CD4-positive, alpha-beta T cell treated with Interleukin-17A for 1 hour (primary cell): ENCODE measurements around the gene TFF1.

Experiments used
- DNase-seq: peaks from one replicate; pipeline ENCODE4 v3.0.0-alpha.2; 2020

TFF1 gene

GRCh38 chr21:42397746-42398394 is 31.5 kb upstream of the TFF1 start:
- DNase-seq: no peak

- DNase-seq: no peak
Measured at GRCh38 chr21:42396799-42397745, 30.7 kb upstream of the TFF1 start.

GRCh38 chr21:42395905-42396651 is 29.7 kb upstream of the TFF1 start, which contains the start of gene TMPRSS3:
TMPRSS3 (minus strand) TSS chr21:42396052; CDS start chr21:42395417, 635 bp downstream.
- no peak for DNase-seq

GRCh38 chr21:42395302-42395701 is 29.0 kb upstream of the TFF1 start:
- no peak for DNase-seq

- DNase-seq: no peak
Measured at GRCh38 chr21:42393443-42393950, 27.2 kb upstream of the TFF1 start.

DNA sequence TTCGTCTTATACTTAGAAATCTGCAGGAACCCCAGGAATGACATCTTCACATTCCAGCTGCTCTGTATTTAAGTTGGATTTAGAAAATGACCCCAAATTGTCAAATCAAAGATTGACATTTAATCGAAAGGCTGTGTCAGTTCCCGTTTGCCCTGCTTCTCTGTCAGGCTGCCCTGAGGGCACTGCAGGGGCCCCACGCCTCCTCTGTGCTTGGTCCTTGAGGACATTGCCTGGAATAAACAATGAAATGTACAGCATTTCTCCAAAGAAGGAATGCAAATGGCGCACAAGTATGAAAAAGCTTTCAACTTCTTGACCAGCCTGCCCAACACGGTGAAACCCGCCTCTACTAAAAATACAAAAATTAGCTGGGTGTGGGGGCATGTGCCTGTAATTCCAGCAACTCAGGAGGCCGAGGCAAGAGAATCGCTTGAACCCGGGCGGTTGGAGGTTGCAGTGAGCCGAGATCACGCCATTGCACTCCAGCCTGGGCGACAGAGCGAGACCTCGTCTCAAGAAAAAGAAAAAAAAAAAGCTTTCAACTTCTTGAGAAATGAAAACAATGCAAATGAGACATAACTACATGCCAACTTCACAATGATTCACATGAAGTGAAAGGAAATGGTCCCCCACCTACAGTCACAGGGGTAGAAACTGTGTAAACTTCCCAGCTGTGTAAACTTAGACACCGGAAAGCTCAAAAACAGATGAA is 26.6 kb upstream of the TFF1 start:
- DNase-seq: peak; percentile 31

DNA sequence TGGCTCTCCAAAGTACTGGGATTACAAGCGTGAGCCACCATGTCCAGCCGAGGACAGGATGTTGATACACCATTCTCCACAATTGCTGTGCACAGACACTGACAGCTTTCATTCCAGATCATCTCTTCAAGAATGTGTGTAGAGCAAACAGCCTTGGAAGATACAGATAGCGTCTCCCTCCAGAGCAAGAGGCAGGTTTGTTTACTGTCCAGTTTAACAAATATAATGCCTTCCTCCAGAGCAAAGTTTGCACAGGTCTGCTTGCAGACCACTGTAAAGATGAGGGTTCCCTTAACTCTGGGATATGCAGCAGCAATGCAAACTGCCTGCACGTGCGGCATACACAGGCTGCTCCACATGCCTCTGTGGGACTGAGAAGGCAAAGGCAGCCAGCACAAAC is 25.0 kb upstream of the TFF1 start:
- no peak for DNase-seq

GRCh38 chr21:42390696-42391095 is 24.4 kb upstream of the TFF1 start:
- DNase-seq: no peak

GRCh38 chr21:42390193-42390592 is 23.9 kb upstream of the TFF1 start:
- DNase-seq: no peak

DNA sequence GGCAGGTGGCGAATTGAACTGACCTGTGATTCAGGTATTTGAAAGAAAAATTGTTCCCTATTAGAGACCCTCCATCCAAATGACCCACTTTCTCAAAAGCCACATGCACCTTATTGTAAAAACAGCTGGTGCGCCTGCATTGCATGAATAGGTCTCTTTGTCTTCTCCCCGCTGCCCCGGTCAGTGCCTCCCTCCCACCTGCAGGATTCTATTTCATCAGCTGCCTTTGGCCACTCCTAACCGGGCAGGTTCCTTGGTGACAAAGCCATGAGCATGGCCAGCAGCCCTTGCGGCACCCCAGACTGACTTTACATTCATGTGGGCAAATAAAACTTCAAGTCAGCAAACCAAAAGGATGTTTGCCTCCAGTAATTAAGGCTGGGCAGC is 23.1 kb upstream of the TFF1 start:
- no peak for DNase-seq

GRCh38 chr21:42388740-42389448 is 22.6 kb upstream of the TFF1 start:
- peak; percentile 20 for DNase-seq

- no peak for DNase-seq
Measured at GRCh38 chr21:42387843-42388340, 21.6 kb upstream of the TFF1 start.

GRCh38 chr21:42387164-42387563 is 20.8 kb upstream of the TFF1 start:
- no peak for DNase-seq

DNA sequence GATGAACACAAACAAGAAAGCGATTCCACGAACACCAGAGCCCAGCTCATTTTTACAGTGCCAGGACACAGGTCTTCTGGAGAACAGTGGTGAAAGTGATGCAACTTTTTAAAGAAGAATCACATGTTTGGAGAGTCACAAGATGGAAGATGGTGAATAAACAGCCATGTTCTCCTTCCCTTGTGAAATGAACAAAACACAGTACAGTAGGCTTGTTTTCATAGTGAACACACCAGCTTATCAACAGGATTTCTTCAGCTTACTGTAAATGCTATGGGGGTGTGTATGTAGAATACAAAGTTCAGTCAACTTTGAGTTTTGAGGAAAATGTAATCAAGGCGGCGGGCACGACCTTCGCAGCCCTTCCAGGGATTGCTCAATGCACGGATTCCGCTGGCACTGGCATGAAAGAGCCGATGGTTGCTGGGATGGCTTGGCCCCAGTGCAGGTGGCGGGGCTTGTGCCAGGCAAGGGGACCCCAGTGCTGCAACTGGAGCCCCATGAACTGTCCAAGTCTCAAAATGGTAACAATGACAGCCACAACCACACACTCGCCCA is 19.8 kb upstream of the TFF1 start:
- no peak for DNase-seq

GRCh38 chr21:42385619-42386018 is 19.3 kb upstream of the TFF1 start:
- no peak for DNase-seq

DNA sequence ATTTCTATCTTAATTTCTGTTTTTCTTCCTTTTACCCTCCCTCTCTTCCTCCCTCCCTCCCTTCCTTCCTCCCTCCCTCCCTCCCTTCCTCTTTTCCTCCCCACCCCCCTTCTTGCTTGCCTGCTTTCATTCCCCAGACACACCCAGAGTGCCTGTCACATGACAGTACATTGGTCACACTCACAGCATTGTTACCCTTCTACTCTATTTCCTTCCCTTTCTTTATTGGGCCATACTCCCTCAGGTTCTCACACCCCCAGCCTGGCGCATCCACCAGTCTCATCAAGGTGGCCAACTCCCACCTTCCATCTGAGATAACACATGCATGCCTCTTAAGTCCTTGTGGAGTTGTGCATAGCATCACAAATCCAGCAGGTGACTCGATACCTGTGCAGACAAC is 18.7 kb upstream of the TFF1 start:
- DNase-seq: no peak

GRCh38 chr21:42384156-42384945 is 18.0 kb upstream of the TFF1 start:
- no peak for DNase-seq

- no peak for DNase-seq
Measured at GRCh38 chr21:42383331-42383730, 17.0 kb upstream of the TFF1 start.

DNA sequence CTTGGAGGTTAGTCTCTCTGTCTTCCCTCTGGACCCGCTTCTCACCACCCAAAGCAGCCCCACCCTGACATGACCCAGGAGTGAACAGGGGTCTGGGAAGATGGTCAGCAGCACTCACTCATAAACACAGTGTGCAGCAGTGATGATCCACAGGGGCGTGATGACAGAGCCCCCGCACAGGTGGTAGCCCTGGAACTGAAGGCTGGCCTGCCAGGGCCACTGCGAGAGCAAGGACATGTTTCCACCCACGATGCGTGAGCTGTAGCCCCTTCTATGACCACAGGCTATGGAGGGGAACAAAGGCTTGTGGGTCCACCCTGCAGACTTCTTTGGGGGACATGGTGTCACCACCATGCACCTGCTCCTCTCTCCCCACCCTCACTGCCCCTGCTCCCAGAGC is 16.6 kb upstream of the TFF1 start:
- DNase-seq: no peak

DNA sequence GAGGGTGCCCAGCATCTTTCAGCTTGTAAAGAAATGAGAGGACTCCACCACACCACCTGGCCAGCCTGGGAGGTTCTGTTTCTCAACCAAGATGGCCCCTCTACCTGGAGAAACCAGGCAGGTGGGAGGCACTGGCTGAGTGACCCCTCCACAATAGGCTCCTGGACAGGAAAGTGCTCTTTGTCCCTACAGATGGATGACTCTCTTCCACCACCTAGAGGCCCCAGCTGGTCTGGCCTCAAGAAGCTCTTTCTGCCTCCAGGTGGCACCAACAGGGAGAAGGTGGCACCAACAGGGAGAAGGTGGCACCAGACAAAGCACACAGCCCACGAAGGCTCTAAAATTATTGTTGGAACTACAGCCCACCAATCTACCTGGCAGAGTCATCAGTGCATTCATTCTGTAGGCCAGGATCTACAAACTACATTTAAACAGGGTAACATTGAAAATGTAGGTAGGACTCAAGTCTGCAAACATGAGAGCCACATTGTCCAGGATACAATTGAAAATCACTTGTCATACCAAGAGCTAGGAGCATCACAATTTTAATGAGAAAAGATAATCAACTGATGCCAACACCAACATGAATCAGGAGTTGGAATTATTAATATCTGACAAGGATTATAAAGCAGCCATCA is 15.1 kb upstream of the TFF1 start:
- peak; percentile 68 for DNase-seq
